Umbilical cord (tissue), 2 donors: ENCODE data around the gene DR1. TPM values are rescaled to one million over a fixed set of nuclear protein-coding genes. Genes with fewer than 3 reads are reported as not detected.
A peak's percentile ranks its signal among the peaks of the same experiment; 100 is the strongest.

Experiments used
- DNase-seq: peaks from one replicate; pipeline ENCODE4 v3.0.0-alpha.2; 2015; ENCODE audit warnings: low spot score
- total RNA-seq: library from RNA; depleted of rRNA; stranded (reverse); fragments of >200 nt; gene quantifications from one replicate; pipeline ENCODE4 v1.2.3, GENCODE V29; 2014; ENCODE audit warnings: low replicate concordance; ENCODE audit not compliant: insufficient read depth

Gene DR1
- 30.6 TPM for total RNA-seq

- DNase-seq = peak; percentile 95
These were observed at the start of gene DR1 for GRCh38 chr1:93345633-93346420. DR1 (plus strand) TSS chr1:93345907; CDS start chr1:93346646, 739 bp downstream.

- no peak for DNase-seq
These were observed 49.1 kb upstream of the DR1 start for GRCh38 chr1:93296555-93297154.

GRCh38 chr1:93301131-93301530 lies 44.6 kb upstream of the DR1 start:
- DNase-seq = no peak

- no peak for DNase-seq
These were observed 43.6 kb upstream of the DR1 start for GRCh38 chr1:93302078-93302477.

GRCh38 chr1:93304716-93305138 lies 41.0 kb upstream of the DR1 start:
- peak; percentile 73 for DNase-seq

GRCh38 chr1:93306920-93307319 lies 38.8 kb upstream of the DR1 start:
- no peak for DNase-seq

- no peak for DNase-seq
These were observed 32.7 kb upstream of the DR1 start for GRCh38 chr1:93313026-93313425.

- peak; percentile 44 for DNase-seq
These were observed 28.5 kb upstream of the DR1 start for GRCh38 chr1:93317207-93317606.

GRCh38 chr1:93317943-93318342 lies 27.8 kb upstream of the DR1 start:
- DNase-seq = no peak

GRCh38 chr1:93321720-93322119 lies 24.0 kb upstream of the DR1 start:
- no peak for DNase-seq

GRCh38 chr1:93322349-93322748 lies 23.4 kb upstream of the DR1 start:
- peak; percentile 40 for DNase-seq

- no peak for DNase-seq
These were observed 22.4 kb upstream of the DR1 start for GRCh38 chr1:93323185-93323820.

- peak; percentile 66 for DNase-seq
These were observed 20.9 kb upstream of the DR1 start for GRCh38 chr1:93324486-93325464.

- DNase-seq = no peak
These were observed 16.6 kb upstream of the DR1 start for GRCh38 chr1:93328809-93329760.

- no peak for DNase-seq
These were observed 15.5 kb upstream of the DR1 start for GRCh38 chr1:93330196-93330595.

GRCh38 chr1:93330617-93331016 lies 15.1 kb upstream of the DR1 start:
- DNase-seq = no peak

GRCh38 chr1:93331412-93331811 lies 14.3 kb upstream of the DR1 start:
- DNase-seq = peak; percentile 75

GRCh38 chr1:93332368-93332767 lies 13.3 kb upstream of the DR1 start:
- DNase-seq = no peak

GRCh38 chr1:93338387-93339146 lies 7.1 kb upstream of the DR1 start:
- no peak for DNase-seq
